Coronary artery (tissue), 2 donors: ENCODE measurements around the gene STPG1.

ENCODE experiments used
- DNase-seq: peaks from one replicate; pipeline ENCODE4 v3.0.0-alpha.2; 2017; ENCODE audit warnings: low spot score
- H3K27ac ChIP-seq, 2 donors: fragments of 200-600 bp; sonication (generic); one replicate each; pipeline ENCODE4 v1.5.1; 2016 to 2019
- H3K4me3 ChIP-seq: fragments of 200-600 bp; sonication (generic); 2 replicates; pipeline ENCODE4 v1.5.1; 2016; ENCODE audit warnings: mild to moderate bottlenecking, moderate library complexity
- TF ChIP-seq, protein P1 (sequence below): fragments of 200-600 bp; sonication (generic); IDR thresholded peaks from one replicate; pipeline ENCODE4 v1.5.1; 2019; ENCODE audit warnings: antibody characterized with exemption

STPG1 gene

GRCh38 chr1:24388331-24388885 lies 25.2 kb downstream of the STPG1 start:
- no peak for DNase-seq
- TF ChIP-seq, protein P1, sequence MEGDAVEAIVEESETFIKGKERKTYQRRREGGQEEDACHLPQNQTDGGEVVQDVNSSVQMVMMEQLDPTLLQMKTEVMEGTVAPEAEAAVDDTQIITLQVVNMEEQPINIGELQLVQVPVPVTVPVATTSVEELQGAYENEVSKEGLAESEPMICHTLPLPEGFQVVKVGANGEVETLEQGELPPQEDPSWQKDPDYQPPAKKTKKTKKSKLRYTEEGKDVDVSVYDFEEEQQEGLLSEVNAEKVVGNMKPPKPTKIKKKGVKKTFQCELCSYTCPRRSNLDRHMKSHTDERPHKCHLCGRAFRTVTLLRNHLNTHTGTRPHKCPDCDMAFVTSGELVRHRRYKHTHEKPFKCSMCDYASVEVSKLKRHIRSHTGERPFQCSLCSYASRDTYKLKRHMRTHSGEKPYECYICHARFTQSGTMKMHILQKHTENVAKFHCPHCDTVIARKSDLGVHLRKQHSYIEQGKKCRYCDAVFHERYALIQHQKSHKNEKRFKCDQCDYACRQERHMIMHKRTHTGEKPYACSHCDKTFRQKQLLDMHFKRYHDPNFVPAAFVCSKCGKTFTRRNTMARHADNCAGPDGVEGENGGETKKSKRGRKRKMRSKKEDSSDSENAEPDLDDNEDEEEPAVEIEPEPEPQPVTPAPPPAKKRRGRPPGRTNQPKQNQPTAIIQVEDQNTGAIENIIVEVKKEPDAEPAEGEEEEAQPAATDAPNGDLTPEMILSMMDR: no peak
- Histone ChIP-seq H3K27ac (no peak overlapping the region), H3K4me3 (no peak overlapping the region)

DNA sequence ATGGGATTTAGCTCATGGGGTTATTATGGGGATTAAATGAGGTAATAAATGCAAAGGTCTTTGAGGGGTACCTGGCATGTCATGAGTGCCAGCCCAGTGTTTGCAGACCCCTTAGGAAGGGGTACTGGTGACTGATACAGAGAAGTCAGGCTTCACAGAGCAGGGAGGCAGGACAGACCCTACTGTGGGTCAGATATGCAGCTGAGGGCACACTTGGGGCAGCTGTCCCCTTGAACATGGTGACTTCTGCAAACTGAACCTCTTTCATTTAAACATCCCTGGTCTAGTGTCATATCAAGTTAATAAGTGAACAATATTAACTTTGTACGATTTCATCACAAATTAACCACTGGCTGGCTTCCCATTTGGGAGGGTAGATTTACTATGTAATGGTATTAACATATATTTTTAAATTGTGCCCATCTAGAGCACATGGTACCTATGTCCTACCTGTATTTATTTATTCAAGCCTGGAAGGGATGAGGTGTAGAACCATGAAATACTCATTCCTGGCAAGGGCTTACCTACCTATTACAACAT lies 25.9 kb downstream of the STPG1 start:
- no peak for DNase-seq
- no peak overlapping the region for H3K27ac ChIP-seq
- H3K4me3 ChIP-seq: no peak overlapping the region
- TF ChIP-seq, protein P1: no peak

GRCh38 chr1:24386931-24387330 lies 26.7 kb downstream of the STPG1 start:
- TF ChIP-seq, protein P1: no peak
- H3K27ac ChIP-seq: no peak overlapping the region
- H3K4me3 ChIP-seq: no peak overlapping the region
- no peak for DNase-seq

DNA sequence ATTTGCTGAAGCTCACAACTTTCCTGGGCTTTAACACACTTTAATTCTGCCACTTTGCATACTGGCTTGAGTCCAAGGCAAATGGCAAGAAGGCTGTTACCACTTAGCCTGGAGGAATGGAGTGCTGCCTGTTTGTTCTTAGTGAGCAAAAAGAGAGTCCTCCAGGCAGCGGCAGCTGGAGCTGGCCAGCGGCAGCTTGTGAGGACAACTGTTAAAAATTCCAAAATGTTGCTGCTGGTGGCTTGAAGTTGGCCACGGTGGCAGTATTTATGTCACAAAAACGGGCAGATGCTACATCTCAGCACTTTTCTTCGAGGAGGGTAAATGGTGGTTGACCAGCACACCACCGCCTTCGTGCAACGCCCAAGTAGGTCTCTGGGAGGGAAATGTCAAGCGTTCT lies 27.3 kb downstream of the STPG1 start:
- Histone ChIP-seq H3K4me3 (no peak overlapping the region), H3K27ac (no peak overlapping the region)
- DNase-seq: no peak
- TF ChIP-seq, protein P1: no peak

DNA sequence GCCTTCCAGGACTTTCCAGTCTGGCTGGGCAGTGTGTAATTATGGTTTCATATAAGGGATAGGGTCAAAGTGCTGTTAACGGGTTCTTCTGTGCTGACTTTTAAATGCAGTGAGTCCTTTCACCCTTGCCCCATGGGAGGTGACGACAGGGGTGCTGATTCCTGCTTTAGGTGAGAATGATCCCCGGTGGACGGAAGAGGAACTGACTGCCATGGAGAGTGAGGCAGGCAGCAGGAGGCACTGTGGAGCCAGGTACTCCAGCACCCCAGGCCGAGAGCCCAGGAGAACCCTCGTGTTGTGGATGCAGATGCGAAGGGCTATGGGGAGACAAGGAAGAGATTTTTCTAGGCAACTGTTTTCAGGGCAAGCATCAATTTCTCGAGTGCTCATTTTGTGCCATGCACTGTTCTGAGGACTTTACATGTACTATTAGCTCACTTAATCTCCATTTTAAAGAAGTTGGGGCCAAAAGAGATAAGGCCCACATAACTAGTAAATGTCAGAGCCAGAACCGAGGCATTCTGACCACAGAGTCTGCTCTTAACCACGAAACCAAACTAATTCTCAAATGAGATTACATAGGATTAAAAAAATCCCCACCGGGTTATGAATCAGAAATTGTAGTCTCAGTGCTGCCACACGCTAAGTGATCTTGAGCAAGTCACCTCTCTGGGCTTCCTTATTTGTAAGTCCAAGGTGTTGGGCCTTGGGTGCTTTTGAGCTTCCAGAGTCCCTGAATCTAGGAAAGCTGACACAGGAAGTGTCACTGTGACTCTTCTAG lies 28.2 kb downstream of the STPG1 start:
- Histone ChIP-seq H3K27ac (no peak overlapping the region), H3K4me3 (no peak overlapping the region)
- no peak for DNase-seq
- TF ChIP-seq, protein P1: no peak

GRCh38 chr1:24384251-24385090 lies 29.1 kb downstream of the STPG1 start:
- Histone ChIP-seq H3K27ac (peak overlapping the region in 1 of 2 donors; percentile 24), H3K4me3 (no peak overlapping the region)
- TF ChIP-seq, protein P1: no peak
- no peak for DNase-seq
